ENCODE measurements around the gene MAMLD1. TPM values are rescaled to one million over a fixed set of nuclear protein-coding genes. Genes with fewer than 3 reads are reported as not detected.

Gene MAMLD1
- total RNA-seq, 4 donors from 2014 or later, result 2.2 to 7.3 (median 3.9) TPM

DNA sequence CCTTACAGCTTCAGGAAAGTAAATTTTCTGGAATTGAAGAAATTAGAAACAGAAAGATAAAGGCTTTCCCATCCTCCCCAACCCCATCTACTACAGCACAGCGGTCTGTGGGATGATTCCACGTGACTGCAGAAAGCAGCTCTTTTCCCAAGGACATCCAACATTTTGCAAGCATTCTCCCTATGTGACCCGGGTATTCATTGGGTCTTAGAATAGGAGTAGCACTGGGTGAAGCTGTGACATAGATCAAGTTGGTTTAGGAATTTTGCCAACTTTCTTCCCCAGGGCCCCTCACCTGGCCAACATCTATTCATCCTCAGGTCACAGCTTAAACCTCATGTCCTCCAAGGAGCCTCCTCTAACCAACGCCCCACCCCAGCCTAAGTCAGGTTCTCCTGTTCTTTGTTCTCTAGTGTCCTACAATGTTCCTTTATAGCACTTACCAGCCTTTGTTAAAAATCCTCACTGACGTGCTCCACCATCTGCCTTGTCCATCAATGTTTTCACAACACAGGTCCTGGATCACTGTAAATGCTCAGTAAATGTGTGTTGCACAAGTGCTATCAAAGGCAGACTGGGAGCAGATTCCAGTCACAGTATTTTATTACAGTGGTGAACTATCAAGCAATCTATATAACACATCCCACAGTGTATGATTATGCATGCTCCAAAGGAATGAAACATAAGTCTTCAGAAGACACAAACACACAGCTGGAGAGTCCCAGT lies 124.4 kb downstream of the MAMLD1 start:
- no peaks in the 10 kb centered on the region for H3K27me3 ChIP-seq
- H3K4me3 ChIP-seq, result no peak overlapping the region
- H3K4me1 ChIP-seq, result no peaks in the 10 kb centered on the region
- H3K27ac ChIP-seq, result no peak overlapping the region
- ATAC-seq, result no peak
- TF ChIP-seq POLR2A (IDR thresholded peaks at IDR 0.05) (no peak), EP300 (IDR thresholded peaks at IDR 0.05) (no peak), POLR2AphosphoS5 (IDR thresholded peaks at IDR 0.05) (no peak)
- TF ChIP-seq, protein P1, sequence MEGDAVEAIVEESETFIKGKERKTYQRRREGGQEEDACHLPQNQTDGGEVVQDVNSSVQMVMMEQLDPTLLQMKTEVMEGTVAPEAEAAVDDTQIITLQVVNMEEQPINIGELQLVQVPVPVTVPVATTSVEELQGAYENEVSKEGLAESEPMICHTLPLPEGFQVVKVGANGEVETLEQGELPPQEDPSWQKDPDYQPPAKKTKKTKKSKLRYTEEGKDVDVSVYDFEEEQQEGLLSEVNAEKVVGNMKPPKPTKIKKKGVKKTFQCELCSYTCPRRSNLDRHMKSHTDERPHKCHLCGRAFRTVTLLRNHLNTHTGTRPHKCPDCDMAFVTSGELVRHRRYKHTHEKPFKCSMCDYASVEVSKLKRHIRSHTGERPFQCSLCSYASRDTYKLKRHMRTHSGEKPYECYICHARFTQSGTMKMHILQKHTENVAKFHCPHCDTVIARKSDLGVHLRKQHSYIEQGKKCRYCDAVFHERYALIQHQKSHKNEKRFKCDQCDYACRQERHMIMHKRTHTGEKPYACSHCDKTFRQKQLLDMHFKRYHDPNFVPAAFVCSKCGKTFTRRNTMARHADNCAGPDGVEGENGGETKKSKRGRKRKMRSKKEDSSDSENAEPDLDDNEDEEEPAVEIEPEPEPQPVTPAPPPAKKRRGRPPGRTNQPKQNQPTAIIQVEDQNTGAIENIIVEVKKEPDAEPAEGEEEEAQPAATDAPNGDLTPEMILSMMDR (IDR thresholded peaks at IDR 0.05), result no peak
- no peaks in the 10 kb centered on the region for H3K9me3 ChIP-seq
- 61% methylated on average over 3 of the region's 5 CpGs; no CpG with 5 or more reads in 1 of the 2 donors for WGBS, 2 donors (ENCODE audit: low coverage in 1 of 2)
- H3K36me3 ChIP-seq, result no peaks in the 10 kb centered on the region

DNA sequence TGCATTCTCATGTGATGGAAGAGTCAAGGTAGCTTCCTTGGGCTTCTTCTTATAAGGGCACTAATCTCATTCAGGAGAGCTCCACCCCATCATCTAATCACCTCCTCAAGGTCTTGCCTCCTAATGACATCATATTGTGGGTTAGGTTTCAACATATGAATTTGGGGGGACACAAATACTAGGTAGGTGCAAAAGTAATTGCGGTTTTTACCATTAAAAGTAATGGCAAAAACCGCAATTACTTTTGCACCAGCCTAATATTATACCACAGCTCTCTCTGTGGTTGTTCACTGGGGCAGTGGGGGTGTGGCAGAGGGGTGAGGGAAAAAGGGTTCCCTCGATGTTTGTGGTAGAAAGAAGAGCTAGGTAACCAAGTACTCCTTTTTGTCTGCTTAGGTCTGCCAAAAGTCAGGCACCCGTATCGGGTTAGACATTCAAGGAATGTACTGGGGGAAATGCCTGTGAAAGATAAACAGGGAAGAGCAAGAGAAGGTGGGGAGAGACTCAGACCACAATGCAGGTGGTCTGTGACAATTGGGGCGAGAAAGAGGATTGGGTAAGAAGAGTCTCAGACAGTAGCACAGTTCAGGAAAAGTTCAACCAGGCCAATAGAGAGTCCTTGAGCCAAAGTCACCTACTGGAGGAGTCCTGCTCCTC lies 126.4 kb downstream of the MAMLD1 start:
- no peak overlapping the region for H3K4me3 ChIP-seq
- H3K36me3 ChIP-seq, result no peaks in the 10 kb centered on the region
- ATAC-seq, result no peak
- H3K4me1 ChIP-seq, result no peaks in the 10 kb centered on the region
- TF ChIP-seq, protein P1 (IDR thresholded peaks at IDR 0.05), result no peak
- TF ChIP-seq POLR2A (IDR thresholded peaks at IDR 0.05) (no peak), EP300 (IDR thresholded peaks at IDR 0.05) (no peak), POLR2AphosphoS5 (IDR thresholded peaks at IDR 0.05) (no peak)
- WGBS, 2 donors (ENCODE audit: low coverage in 1 of 2), result 65% methylated on average over 4 of the region's 6 CpGs; no CpG with 5 or more reads in 1 of the 2 donors
- no peaks in the 10 kb centered on the region for H3K27me3 ChIP-seq
- H3K27ac ChIP-seq, result no peak overlapping the region
- H3K9me3 ChIP-seq, result no peaks in the 10 kb centered on the region

DNA sequence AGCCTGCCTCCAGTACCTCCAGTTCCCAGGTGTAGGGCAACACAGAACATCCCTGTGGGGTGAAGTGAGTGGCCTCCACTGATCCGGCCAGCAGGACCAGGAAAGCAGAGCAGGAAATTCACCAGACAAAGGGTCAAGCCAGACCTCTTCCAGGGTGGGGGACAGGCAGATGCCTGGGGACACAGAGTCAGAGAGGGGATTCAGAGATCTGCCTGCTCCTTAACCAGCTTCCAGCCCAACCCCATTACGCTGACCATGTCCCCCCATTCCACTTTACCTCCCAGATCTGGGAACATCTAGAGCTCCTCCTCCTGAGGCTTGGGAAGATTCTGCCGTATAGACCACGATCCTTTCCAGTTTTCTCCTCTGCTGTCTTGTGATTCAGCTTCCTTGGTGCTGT lies 132.4 kb downstream of the MAMLD1 start:
- H3K9me3 ChIP-seq, result no peaks in the 10 kb centered on the region
- no peak overlapping the region for H3K27ac ChIP-seq
- H3K4me3 ChIP-seq, result no peak overlapping the region
- ATAC-seq, result no peak
- no peaks in the 10 kb centered on the region for H3K27me3 ChIP-seq
- 78 to 90% methylated on average over 2 to 3 of the region's 4 CpGs for whole genome bisulfite sequencing, 2 donors (ENCODE audit: low coverage in 1 of 2)
- no peaks in the 10 kb centered on the region for H3K4me1 ChIP-seq
- no peaks in the 10 kb centered on the region for H3K36me3 ChIP-seq
- TF ChIP-seq, protein P1 (IDR thresholded peaks at IDR 0.05), result no peak
- TF ChIP-seq POLR2AphosphoS5 (IDR thresholded peaks at IDR 0.05), result no peak

DNA sequence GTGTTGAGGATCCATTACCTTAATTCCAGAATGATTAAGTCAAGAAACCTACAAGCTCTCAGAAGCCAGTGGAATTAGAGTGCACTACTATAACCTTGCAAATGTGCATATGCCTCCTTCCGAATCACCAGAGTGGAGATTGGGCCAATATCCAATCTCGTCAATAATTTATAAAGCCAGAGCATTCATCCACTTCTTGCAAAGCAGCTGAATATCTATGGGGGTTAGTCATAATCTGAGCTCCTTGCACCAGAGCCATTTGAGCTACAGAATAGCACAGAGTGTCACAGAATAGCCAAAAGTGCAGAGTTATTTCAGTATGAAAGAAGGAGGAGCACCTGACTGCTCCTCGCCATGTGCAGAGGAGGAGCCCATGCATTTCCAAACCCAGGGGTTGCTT lies 136.1 kb downstream of the MAMLD1 start:
- Histone ChIP-seq H3K9me3 (no peaks in the 10 kb centered on the region), H3K36me3 (no peaks in the 10 kb centered on the region), H3K4me3 (no peak overlapping the region), H3K27me3 (no peaks in the 10 kb centered on the region), H3K27ac (no peak overlapping the region), H3K4me1 (peaks cover 0 to 1% (median 0%) of the 10 kb centered on the region in 3 donors)
- ATAC-seq, result no peak
- WGBS, 2 donors (ENCODE audit: low coverage in 1 of 2), result 100% methylated on average over 2 of the region's 3 CpGs; no CpG with 5 or more reads in 1 of the 2 donors
- TF ChIP-seq POLR2A (IDR thresholded peaks at IDR 0.05) (no peak), EP300 (IDR thresholded peaks at IDR 0.05) (no peak), POLR2AphosphoS5 (IDR thresholded peaks at IDR 0.05) (no peak)
- TF ChIP-seq, protein P1 (IDR thresholded peaks at IDR 0.05), result no peak

DNA sequence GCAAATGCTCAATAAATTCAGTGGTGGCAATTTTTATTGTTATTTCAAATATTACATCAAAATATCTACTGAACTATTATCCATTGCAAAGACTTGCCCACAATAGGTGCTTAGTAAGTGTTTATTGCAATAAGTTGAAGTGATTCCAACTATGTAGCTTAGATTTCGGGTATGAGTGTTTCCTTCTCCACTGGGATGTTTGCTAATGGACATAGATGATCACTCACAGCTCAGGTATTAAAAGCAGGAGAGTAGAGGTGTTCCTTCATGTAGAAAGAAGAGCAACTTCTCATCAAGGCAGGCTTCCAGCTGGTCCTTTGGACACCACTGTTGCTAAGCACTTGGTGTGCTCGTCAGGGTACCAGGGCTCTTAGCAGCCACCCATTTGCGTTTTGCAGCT lies 139.0 kb downstream of the MAMLD1 start:
- Histone ChIP-seq H3K4me1 (peaks cover 0 to 7% (median 0%) of the 10 kb centered on the region in 3 donors), H3K27me3 (no peaks in the 10 kb centered on the region), H3K4me3 (no peak overlapping the region), H3K9me3 (no peaks in the 10 kb centered on the region), H3K27ac (no peak overlapping the region), H3K36me3 (no peaks in the 10 kb centered on the region)
- no peak for ATAC-seq
- 57 to 100% methylated on average over 1 to 3 of the region's 3 CpGs for WGBS, 2 donors (ENCODE audit: low coverage in 1 of 2)
- TF ChIP-seq, protein P1 (IDR thresholded peaks at IDR 0.05), result no peak
- TF ChIP-seq POLR2AphosphoS5 (IDR thresholded peaks at IDR 0.05), result no peak
- TF ChIP-seq POLR2A (IDR thresholded peaks at IDR 0.05), result no peak
- TF ChIP-seq EP300 (IDR thresholded peaks at IDR 0.05), result no peak

Measured in gastroesophageal sphincter (tissue), 4 donors.